ENCODE data around the gene ACSBG1.

ACSBG1 gene, protein sequence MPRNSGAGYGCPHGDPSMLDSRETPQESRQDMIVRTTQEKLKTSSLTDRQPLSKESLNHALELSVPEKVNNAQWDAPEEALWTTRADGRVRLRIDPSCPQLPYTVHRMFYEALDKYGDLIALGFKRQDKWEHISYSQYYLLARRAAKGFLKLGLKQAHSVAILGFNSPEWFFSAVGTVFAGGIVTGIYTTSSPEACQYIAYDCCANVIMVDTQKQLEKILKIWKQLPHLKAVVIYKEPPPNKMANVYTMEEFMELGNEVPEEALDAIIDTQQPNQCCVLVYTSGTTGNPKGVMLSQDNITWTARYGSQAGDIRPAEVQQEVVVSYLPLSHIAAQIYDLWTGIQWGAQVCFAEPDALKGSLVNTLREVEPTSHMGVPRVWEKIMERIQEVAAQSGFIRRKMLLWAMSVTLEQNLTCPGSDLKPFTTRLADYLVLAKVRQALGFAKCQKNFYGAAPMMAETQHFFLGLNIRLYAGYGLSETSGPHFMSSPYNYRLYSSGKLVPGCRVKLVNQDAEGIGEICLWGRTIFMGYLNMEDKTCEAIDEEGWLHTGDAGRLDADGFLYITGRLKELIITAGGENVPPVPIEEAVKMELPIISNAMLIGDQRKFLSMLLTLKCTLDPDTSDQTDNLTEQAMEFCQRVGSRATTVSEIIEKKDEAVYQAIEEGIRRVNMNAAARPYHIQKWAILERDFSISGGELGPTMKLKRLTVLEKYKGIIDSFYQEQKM

DNA sequence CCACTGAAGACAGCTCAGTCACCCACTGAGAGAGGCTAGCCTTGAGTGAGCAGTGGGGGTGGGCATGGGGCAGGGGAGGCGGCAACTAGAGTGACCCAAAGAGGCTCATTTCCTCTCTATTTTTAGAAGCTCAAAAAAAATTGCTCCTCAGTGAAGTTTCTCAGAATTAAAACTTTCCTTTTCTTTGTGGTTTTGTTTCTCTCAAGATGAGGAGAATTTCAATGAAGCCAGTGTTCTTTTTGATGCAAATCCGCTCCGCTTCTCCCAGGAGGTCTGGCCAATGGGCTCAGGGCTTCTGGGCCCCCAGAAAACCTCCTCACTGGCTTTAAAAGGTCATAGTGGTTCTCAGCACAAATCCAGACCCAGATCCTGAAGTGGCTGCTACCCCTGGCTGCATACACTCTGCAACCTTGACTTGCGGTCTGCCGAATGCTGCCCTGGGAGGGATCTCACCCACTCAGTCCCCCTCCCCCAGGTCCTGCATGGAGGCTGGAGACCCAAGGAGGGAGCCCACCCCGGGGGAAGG is at the start of gene ACSBG1:
TSS of gene ACSBG1 (minus strand) at position 51 of the 526 bp plus-strand sequence. CDS start 64 bp downstream, outside the sequence.
- DNase-seq (ENCODE audit: low read depth) = no peak

DNA sequence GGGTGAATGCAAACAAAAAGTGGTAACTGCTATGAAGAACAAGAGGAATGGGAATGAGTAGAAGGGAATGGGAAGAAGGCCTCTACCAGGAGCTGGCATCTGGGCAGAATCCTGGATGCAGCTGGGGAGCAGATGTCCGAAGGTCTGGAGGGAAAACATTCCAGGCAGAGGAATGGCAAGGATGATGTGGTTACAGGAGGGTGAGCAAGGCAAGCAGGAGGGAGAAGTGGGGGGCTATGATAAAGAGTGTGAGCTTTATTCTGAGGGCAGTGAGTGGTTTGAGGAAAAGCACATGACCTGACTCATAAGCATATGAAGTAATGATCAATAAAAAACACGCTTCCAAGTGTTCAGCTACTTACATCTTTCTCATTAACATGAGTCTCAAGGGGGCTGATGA is 48.0 kb upstream of the ACSBG1 start:
- no peak for DNase-seq (ENCODE audit: low read depth)

DNA sequence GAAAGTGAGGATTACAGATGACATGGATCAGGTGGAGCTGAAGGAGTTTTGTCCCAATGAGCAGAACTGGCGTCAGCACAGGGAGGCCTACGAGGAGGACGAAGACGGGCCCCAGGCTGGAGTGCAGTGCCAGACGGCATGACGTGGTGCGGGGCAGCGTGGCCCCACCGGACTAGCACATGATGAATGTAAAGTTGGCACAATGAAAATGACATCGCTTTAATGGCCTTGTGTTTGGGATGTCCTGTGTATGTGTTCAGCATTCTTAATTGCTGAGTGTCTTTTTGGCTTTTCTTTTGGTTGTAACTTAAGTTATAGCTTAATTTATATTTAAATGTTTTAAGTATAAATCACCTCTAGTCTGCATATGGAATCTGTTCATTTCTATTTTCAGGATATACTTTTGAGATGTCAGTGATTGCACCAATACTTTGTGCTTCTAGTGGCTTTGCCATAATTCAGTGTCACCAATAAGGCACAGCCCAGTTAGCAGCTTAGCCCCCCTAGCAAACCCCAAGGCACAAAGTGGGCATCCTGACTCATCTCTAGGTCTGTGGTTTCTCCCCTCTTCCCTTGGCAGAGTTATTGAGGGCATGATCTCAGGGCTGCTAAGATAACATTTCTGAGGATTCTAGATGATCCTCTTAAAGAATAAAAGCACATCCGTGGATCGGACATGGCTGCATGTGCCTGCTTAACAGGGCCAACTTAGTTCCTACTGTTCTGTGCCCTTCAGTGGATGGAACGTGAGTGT is 46.1 kb upstream of the ACSBG1 start:
- no peak for DNase-seq (ENCODE audit: low read depth)

DNA sequence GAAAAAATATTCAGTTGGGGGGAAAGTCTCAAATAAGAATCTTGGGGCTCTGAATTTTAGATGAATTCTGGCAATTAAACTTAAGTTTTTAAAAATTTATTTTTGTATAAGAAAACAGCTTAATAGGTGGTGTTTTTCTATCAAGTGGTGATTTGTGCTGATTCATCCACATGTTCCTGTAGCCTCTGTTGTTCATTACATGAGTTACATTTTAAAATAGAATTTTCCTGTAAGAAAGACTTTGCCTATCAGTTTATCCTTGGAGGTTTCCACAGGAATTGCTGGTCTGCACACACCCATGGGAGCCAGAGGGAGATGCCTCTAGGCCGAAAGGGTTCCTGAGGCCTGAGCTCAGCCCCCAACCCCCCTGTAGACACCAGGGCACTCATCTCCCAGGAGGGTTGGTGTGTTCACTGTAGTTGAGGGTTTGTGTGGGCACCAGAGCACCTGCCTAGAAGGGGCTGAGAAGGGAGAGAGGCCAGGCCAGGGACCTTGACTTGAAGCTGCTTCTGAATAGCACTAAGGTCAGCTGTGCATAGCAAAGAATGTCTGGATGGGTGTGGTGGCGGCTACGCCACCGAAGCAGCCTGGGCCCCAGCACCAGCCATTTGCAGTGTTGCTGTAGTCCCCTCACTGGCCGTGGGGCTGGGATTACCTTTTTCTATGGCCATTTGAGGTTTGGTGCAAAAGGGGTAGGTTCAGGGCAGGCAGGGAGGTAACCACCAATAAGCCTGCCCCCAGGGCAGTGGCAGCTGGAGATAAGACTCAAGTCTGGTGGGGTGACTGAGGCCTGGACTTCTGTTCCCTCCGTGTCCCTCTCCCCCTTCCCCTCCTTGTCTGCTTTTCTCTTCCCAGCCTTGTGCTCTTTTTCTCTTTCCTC is 41.9 kb upstream of the ACSBG1 start:
- no peak for DNase-seq (ENCODE audit: low read depth)

DNA sequence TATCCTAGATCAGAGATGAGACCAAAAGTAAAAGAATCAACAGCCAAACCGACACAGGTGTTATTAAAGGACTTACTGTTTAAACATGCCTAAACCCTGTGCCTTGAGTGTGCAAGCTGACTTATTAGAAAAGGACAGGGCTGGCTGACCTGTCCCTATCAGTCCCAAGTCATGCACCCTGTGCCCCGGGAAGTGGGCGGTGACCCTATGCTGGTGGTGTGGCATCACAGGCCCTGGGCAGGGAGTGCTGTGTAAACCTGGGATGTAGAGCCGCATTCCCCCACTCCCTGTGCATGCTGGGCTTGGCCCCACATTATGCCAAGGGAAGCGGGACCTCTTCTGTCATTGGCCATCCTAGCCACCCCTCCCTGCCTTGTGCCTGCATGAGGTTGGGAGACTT is 40.6 kb upstream of the ACSBG1 start:
- no peak for DNase-seq (ENCODE audit: low read depth)

DNA sequence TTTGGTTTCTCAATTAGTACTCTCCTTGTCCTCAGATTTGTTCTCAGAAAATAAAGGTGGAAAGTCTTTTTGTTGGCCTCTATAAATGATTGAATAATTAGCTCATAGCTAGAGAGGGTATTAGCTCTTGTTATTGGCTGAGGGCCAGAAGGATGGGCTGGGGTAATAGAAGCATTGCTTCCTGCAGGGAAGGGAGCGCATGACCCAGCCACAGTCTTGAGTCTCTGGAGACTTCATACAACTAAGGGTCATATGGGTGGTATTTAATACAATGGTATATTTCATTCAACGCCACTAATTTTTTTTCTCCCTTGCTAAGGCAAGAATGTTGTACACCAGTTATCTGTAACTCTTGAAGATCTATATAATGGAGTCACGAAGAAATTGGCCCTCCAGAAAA is 38.4 kb upstream of the ACSBG1 start:
- no peak for DNase-seq (ENCODE audit: low read depth)

DNA sequence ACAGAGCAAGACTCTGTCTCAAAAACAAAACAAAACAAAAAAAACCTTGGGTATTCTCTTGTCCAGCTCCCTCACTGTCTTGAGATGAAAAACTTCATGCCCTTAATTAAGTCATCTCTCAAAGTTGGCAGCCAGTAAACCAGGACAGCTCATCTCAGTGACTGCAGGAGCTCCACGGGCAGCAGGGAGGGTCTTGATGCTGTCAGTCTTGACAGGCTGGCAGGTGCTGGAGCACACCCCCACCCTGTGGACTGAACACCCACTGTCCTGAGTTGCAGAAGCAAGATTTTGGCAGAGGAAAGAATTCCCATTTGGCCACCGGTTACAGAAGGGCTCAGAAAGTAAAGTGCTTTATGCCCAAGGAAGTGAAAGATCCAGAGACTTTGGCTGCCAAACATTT is 38.0 kb upstream of the ACSBG1 start:
- no peak for DNase-seq (ENCODE audit: low read depth)

DNA sequence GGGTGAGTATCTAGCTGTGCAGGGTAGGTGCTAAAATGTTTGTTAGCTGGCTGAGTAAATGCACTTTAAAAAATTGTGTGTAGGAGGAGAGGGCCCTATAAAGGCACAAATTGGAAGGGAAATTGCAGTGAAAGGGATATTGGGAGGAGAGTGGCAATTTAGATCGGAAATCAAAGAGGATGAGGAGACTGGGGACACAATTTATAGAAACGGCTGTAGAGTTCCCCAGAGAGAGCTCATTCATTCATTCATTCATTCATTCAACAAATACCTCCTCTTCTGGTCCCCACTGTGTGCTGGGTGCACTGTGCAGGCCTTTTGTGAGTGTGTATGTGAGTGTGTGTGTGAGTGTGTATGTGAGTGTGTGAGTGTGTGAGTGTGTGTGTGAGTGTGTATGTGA is 32.4 kb upstream of the ACSBG1 start:
- no peak for DNase-seq (ENCODE audit: low read depth)

DNA sequence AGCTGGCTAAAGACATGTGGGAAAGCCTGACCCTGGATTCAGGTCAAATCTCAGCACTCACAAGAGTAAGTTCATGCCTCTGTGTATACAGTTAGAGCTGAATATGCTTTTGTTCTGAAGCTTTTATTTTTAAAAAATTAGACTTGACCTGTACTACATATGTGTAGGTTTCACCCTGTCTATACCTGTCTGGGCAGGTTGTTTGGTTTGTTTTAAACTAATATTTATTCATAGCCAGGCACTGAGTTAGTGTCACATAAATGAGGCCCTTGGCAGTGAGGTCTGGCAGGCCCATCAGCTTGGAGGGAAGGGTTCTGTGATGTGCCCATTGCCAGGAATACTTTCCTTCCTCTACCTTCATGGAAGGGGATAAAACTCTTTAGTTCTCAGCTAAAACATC is 31.9 kb upstream of the ACSBG1 start:
- no peak for DNase-seq (ENCODE audit: low read depth)

DNA sequence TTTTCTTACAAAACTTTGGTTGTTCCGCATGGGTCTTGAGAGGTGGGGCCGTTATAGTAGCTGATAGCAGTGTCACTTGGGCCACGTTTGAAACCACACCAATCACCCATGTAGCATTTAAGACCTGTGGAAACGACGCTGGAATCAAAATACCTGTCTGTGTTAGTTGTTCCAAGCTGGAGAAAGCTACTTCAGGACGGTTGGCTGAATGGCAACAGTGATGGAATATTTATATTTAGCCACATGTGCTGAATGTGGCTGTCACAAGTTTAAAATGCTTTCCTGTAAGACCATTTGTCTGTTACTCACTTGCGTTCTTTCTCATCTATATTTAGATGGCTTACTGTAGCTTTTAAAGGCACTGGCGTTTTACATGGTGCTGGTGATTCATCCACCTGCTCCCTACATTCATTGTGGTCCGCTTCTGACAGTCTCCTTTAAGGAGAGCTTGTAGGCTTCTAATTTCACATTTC is 31.4 kb upstream of the ACSBG1 start:
- DNase-seq (ENCODE audit: low read depth) = peak; percentile 53

DNA sequence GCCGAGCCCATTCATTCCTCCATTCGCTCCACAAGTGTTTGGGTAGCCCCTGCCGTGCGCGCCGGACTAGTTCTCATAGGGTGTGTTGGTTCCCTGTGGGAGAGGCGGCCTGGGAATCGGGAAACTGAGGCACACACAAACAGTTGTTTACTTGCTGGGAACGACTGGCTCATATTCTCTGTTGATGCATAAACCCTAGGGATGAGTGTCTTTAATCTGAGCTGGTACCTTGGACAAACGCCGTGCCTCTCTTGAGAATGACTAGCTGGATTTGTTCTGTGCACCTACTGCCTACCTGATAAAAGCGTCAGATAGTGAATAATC is 30.7 kb upstream of the ACSBG1 start:
- no peak for DNase-seq (ENCODE audit: low read depth)

DNA sequence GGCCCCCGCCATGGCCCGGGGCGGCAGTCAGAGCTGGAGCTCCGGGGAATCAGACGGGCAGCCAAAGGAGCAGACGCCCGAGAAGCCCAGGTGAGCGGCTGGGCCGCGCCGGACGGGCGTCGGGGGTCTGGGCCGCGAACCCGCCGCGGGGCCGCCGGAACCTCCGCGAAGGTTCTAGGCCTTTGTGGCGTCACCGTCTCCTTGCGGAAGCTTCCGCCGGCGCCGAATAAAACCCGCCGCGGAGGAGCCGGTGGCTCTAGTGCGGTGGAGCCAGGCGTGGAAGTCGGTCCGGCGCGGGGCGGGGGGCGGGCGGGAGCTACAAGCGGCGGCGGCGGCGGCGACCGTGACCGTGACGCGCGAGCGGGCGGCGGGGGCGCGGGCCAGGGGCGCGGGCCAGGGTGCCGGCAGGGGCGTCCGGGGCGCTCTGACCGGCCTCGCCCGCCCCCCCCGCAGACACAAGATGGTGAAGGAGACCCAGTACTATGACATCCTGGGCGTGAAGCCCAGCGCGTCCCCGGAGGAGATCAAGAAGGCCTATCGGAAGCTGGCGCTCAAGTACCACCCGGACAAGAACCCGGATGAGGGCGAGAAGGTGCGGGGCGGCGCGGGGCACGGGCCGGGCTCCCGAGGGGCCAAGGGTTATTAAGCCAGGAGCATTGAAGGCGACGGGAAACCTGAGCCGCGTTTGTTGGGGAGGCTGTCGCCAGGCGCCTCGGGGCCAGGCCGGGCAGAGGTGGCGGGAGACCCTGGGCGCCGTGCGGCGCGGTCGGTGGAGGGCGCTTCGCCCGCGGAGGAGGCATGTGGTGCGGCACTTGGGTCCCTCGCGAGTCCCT is 30.2 kb upstream of the ACSBG1 start, which contains the start of gene DNAJA4:
TSS of gene DNAJA4 (plus strand) at position 259 of the 833 bp plus-strand sequence. CDS start at position 461, 202 bp downstream.
- no peak for DNase-seq (ENCODE audit: low read depth)

DNA sequence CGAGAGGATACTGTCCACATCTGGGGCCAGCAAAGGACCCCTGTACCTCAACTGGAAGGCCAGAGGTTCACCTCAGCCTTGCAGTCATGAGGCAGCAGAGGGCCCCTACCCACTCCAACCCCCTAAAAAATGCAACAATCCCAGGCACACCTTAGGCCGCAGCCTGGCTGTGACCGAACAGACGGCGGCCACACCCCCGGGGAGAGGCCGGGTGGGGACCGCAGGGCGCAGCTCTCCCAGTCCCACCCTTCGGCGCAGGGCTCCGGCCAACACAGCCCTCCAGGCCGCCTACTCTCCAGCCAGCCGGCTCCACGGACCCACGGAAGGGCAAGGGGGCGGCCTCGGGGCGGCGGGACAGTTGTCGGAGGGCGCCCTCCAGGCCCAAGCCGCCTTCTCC is 29.5 kb upstream of the ACSBG1 start:
- DNase-seq (ENCODE audit: low read depth) = no peak

DNA sequence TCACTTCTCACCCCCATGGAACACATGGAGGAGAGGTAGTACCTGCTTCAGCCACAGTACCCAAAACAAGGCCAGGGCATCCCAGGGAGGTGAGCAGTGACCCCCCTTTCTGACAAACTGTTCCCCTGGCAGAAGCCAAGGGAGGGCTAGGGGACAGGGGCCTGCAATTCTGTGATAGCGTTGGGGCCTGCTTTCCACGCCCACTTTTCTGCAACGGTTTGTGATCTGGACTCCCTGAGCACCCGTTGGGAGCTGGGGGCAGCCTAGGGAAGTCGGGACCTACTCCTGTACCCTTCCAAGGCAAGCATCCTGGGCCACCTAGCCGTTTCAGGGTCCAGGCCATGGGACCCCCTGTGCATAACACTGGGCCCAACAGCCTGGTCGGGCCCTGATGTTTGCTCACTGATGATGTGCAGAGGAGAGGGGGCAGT is 29.0 kb upstream of the ACSBG1 start:
- no peak for DNase-seq (ENCODE audit: low read depth)

DNA sequence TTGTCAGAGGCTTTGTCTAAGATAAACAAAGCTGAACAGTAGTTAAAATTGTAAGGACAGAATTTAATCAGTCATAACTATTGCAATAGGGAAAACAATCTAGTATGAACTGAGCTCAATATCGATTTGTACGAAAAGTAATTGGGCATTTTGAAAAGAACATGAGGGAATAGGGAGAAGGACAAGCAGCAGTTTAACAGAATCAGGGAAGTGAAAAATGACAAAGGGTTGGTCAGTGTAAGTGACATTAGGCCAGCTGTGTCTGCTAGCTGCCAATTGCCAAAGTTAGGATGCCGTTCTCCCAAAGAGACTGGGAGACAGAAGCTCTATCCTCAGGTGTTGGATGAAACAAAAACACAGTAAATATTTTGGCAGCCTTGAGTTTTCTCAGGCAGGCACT is 26.7 kb upstream of the ACSBG1 start:
- no peak for DNase-seq (ENCODE audit: low read depth)

DNA sequence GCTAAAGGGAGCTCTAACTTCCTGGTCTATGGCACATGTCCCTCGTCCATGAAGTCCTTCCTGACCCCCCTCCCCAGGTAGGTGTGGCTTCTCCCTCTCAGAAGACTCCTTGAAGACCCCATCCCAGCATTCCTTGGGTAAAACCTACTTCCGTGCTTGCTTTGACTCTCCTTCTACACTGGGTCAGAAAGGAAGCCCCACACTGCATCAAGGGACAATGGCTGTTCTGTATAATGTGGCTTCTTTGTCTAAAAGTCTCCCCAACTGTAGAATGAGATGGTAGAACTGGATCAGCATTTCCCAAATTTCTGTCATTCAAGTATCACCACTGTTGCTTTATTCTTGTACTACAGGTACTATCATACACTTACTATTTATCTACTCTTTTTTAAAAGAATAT is 26.1 kb upstream of the ACSBG1 start:
- no peak for DNase-seq (ENCODE audit: low read depth)

DNA sequence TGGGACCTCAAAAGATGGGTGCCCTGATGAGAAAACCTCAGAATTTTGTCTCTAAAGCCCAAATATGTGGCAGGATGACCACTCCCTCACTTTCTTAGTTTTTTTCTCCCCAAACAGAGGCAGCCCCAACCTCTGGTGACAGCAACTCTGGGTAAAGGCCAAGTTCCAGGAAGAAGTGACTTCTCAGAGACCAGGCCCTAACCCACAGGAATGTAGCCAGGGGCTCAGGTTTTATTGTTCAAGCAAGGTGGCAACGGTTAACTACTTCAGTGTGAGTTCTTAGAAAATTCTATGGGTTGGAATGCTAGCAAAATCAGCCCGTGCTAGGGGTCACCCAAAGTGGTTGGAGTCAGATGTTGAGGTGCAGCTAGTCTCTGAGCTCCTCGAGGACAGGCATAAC is 24.9 kb upstream of the ACSBG1 start:
- no peak for DNase-seq (ENCODE audit: low read depth)

DNA sequence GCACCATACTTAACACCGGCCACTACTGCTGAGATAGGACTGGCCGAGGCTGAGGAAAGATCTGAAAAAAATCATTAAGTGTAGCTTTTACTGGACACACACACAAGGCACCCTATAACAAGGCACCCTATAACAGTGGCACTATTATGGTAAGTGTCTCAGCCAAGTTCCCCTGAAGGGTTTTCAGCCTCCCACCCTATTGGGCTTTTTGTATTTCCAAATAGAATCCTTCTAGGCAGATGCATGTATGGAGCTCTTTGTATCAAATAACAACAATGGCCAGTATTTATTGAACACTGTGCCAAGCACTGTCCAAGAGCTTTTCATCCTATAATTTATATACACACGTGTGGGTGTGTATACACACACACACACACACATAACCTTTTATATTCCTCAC is 23.3 kb upstream of the ACSBG1 start:
- no peak for DNase-seq (ENCODE audit: low read depth)

DNA sequence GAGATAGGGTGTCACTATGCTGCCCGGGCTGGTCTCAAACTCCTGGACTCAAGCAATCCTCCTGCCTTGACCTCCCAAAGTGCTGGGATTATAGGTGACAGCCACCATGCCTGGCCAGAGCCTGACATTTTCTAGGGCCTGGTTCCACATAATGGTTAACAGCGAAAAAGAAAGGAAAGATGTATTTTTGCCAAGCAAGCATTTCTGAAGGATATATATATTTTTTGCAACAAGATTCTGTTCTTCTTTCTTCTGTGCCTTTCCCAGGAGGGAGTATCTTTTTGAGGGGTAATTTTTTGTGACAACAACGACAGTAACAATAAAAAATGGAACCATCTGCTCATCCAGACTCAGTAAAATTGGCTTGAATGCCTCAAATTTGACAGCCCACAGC is 21.7 kb upstream of the ACSBG1 start:
- no peak for DNase-seq (ENCODE audit: low read depth)

DNA sequence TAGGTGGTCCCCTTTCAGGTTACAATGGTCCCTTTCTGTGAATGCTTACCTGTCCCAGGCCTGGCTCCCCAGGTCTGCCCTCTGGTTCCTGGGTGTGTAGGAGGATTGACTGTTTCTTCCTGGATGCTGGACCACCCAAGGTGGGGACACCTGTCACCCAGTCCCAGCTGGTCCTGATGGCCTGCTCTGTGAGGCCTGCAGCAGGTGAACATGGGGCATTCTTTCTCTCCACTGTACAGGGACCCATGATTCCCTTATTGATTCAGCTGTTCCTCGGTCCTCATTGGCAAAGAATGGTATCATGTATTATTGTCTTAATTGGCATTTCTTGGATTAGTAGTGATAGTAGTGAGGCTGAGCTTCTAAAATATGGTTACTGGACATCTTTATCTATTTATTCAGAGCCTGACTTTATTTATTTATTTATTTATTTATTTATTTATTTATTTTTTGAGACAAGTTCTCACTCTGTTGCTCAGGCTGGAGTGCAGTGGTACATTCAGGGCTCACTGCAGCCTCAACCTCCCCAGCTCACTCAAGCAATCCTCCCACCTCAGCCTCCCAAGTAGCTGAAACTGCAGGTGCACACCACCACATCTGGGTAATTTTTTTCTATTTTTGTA is 21.2 kb upstream of the ACSBG1 start:
- DNase-seq (ENCODE audit: low read depth) = no peak
